Endothelial cell of umbilical vein (primary cell): ENCODE measurements around the gene PLCD3. TPM values are rescaled to one million over a fixed set of nuclear protein-coding genes. Genes with fewer than 3 reads are reported as not detected.

Experiments used
- BruUV-seq: library from RNA; stranded (reverse); fragments of 400-500 nt; replicated peaks from 2 replicates; lab custom pipeline; 2021; lab: Mats Ljungman, UMichigan
- CTCF ChIA-PET: fragments of 300-600, 350-600 bp; sonication (Branson Sonifier 250); formaldehyde crosslinking; loops from one replicate; lab custom pipeline; 2021; ENCODE audit warnings: antibody characterized with exemption, inconsistent platforms; lab: Charles Lee
- POLR2A ChIA-PET: fragments of 300-600, 350-600 bp; sonication (Branson Sonifier 250); formaldehyde crosslinking; loops from one replicate; lab custom pipeline; 2021; ENCODE audit warnings: antibody characterized with exemption, inconsistent platforms; lab: Charles Lee
- DNase-seq: peaks from one replicate; pipeline ENCODE4 v3.0.0-alpha.2; 2011; ENCODE audit warnings: low read depth, low spot score
- FAIRE-seq: peaks from 2 replicates; lab custom pipeline; 2011; peaks lifted over from hg19 to GRCh38; lab: Jason Lieb, UNC
- H2AFZ ChIP-seq: 2 replicates; pipeline ENCODE4 v1.6.0; 2012; ENCODE audit warnings: low read depth, low read length, control low read depth, inconsistent platforms
- H3K27ac ChIP-seq: 2 replicates; pipeline ENCODE4 v1.5.1; 2011; ENCODE audit warnings: low read depth, mild to moderate bottlenecking, control low read depth, low read length, moderate library complexity; ENCODE audit not compliant: insufficient read depth
- H3K27me3 ChIP-seq, 2 experiments: 2 replicates each; pipeline versions ENCODE4 v1.6.0 to v1.6.1; 2011; ENCODE audit warnings: low read length in 2 of 2, mixed read lengths in 1 of 2; ENCODE audit not compliant: control insufficient read depth in 2 of 2, insufficient read depth in 2 of 2
- H3K36me3 ChIP-seq, 2 experiments: 2 replicates in 1 of 2; 3 replicates in 1 of 2; pipeline ENCODE4 v1.5.1; 2011; ENCODE audit warnings: low read length in 2 of 2, mild to moderate bottlenecking in 1 of 2, moderate library complexity in 1 of 2; ENCODE audit not compliant: control insufficient read depth in 2 of 2, insufficient read depth in 2 of 2; ENCODE audit errors: extremely low read depth in 1 of 2
- H3K4me1 ChIP-seq: 3 replicates; pipeline ENCODE4 v1.5.1; 2011; ENCODE audit warnings: mild to moderate bottlenecking, low read length; ENCODE audit not compliant: control insufficient read depth, insufficient read depth; ENCODE audit errors: extremely low read depth
- H3K4me2 ChIP-seq: 2 replicates; pipeline ENCODE4 v1.6.1; 2011; ENCODE audit warnings: low read length, control low read depth, mixed read lengths; ENCODE audit not compliant: insufficient read depth
- H3K4me3 ChIP-seq, 3 experiments: fragments of 200-600 bp in 1 of 3; sonication (generic), shearing (Covaris generic) in 1 of 3; replicated peaks in 1 of 3; 2 replicates each; pipeline ENCODE4 v1.5.1; 2011 to 2016; ENCODE audit warnings: control low read depth in 3 of 3, low read length in 3 of 3, mild to moderate bottlenecking in 2 of 3, inconsistent platforms in 1 of 3, low read depth in 1 of 3, moderate library complexity in 1 of 3; ENCODE audit not compliant: insufficient read depth in 1 of 3
- H3K79me2 ChIP-seq: 2 replicates; pipeline ENCODE4 v1.6.0; 2012; ENCODE audit warnings: low read length, inconsistent platforms; ENCODE audit not compliant: control insufficient read depth, insufficient read depth
- H3K9ac ChIP-seq: replicated peaks from 2 replicates; pipeline ENCODE3; 2011; ENCODE audit warnings: low read length, control low read depth; ENCODE audit not compliant: insufficient read depth; ENCODE audit errors: extremely low read depth
- H3K9me1 ChIP-seq: replicated peaks from 3 replicates; pipeline ENCODE4 v1.6.0; 2011; ENCODE audit warnings: mild to moderate bottlenecking, low read length; ENCODE audit not compliant: control insufficient read depth, insufficient read depth; ENCODE audit errors: extremely low read depth
- H3K9me3 ChIP-seq: replicated peaks from 2 replicates; pipeline ENCODE4 v1.5.1; 2012; ENCODE audit warnings: low read length, inconsistent platforms; ENCODE audit not compliant: control insufficient read depth, insufficient read depth
- H4K20me1 ChIP-seq: replicated peaks from 2 replicates; pipeline ENCODE3; 2011; ENCODE audit warnings: mild to moderate bottlenecking, low read length; ENCODE audit not compliant: control insufficient read depth, insufficient read depth; ENCODE audit errors: extremely low read depth
- CTCF ChIP-seq, 2 donors: IDR thresholded peaks; 1 replicate in 1 of 2; 2 replicates in 1 of 2; pipeline ENCODE4 v1.5.1; 2011; ENCODE audit warnings: low read length in 2 of 2, mild to moderate bottlenecking in 2 of 2, moderate library complexity in 2 of 2, control low read depth in 1 of 2, inconsistent platforms in 1 of 2, low read depth in 1 of 2; ENCODE audit not compliant: insufficient read depth in 1 of 2; ENCODE audit errors: extremely low read depth in 1 of 2
- EZH2 ChIP-seq: IDR thresholded peaks from 2 replicates; pipeline ENCODE4 v1.6.1; 2012; ENCODE audit warnings: borderline replicate concordance, low read depth, mild to moderate bottlenecking, moderate library complexity, low read length, inconsistent platforms; ENCODE audit not compliant: severe bottlenecking
- FOS ChIP-seq: IDR thresholded peaks from 2 replicates; pipeline ENCODE4 v1.6.1; 2011; ENCODE audit warnings: mild to moderate bottlenecking, low read length, moderate library complexity, borderline replicate concordance; ENCODE audit not compliant: insufficient read depth
- GATA2 ChIP-seq: IDR thresholded peaks from 2 replicates; pipeline ENCODE4 v1.7.0; 2011; ENCODE audit warnings: low read depth, mild to moderate bottlenecking, moderate library complexity, mixed read lengths, low read length; ENCODE audit not compliant: insufficient read length, insufficient read depth
- JUN ChIP-seq: IDR thresholded peaks from 2 replicates; pipeline ENCODE4 v1.6.1; 2011; ENCODE audit warnings: borderline replicate concordance, low read depth; ENCODE audit not compliant: insufficient read length, insufficient read depth
- MAX ChIP-seq: IDR thresholded peaks from 2 replicates; pipeline ENCODE4 v1.6.1; 2011; ENCODE audit not compliant: insufficient read depth, insufficient read length
- MYC ChIP-seq: IDR thresholded peaks from one replicate; pipeline ENCODE4 v1.6.1; 2011; ENCODE audit warnings: mild to moderate bottlenecking, low read depth, low read length
- POLR2A ChIP-seq: IDR thresholded peaks from 2 replicates; pipeline ENCODE4 v1.6.1; 2012; ENCODE audit warnings: low read depth, mild to moderate bottlenecking, control low read depth, low read length
- POLR2AphosphoS5 ChIP-seq: IDR thresholded peaks from 2 replicates; pipeline ENCODE4 v1.6.1; 2012; ENCODE audit warnings: low read depth, mild to moderate bottlenecking, control low read depth, low read length, moderate library complexity; ENCODE audit not compliant: insufficient read depth
- dilution Hi-C: fragments of 300-500 bp; cut with MboI; formaldehyde crosslinking; loops from one replicate; pipeline ENCODE4 v1.15.0; 2019; ENCODE audit warnings: low sequenced_read_pairs; ENCODE audit not compliant: extremely low pct_ligation_motif_present
- intact Hi-C: fragments of 100-400 bp; cut with micrococcal nuclease; formaldehyde crosslinking; loops from one replicate; pipeline ENCODE4 v1.10.0; 2022
- polyA plus RNA-seq, 4 experiments: library from polyadenylated mRNA; depleted of rRNA in 3 of 4; stranded (reverse) in 3 of 4; unstranded in 1 of 4; fragments of >200 nt; gene quantifications; 2 replicates each; pipeline versions ENCODE4 v1.2.1 to v1.2.3, GENCODE V29; 2011 to 2012; ENCODE audit warnings: missing spikeins in 1 of 4
- total RNA-seq: library from RNA; stranded (reverse); gene quantifications from 2 replicates; pipeline ENCODE4 v1.2.3, GENCODE V29; 2021

Gene PLCD3
- total and polyA plus RNA-seq, 2 donors (not counting 3 experiments of a cell fraction or from before 2014, with no cell fraction given), result 30.4 to 43.1 TPM

- dilution Hi-C loops, result no loop called here
- no peaks in the 10 kb centered on the region for H3K79me2 ChIP-seq
- POLR2A ChIA-PET, result no interaction called here
- no peak overlapping the region for H3K9ac ChIP-seq
- no peak overlapping the region for H3K4me2 ChIP-seq
- no peaks in the 10 kb centered on the region for H3K9me1 ChIP-seq
- no peak overlapping the region for H3K4me3 ChIP-seq
- CTCF ChIA-PET, result no interaction called here
- H2AFZ ChIP-seq, result no peak overlapping the region
- peaks cover 16 to 35% of the 10 kb centered on the region in 2 experiments for H3K36me3 ChIP-seq
- no peaks in the 10 kb centered on the region for H3K9me3 ChIP-seq
- BruUV-seq, result no TSS peak
- H3K27ac ChIP-seq, result no peak overlapping the region
- H3K27me3 ChIP-seq, result no peaks in the 10 kb centered on the region
- intact Hi-C loops, result no loop called here
- FAIRE-seq (no peak), DNase-seq (no peak)
- no peaks in the 10 kb centered on the region for H4K20me1 ChIP-seq
- H3K4me1 ChIP-seq, result peaks cover 8% of the 10 kb centered on the region
- TF ChIP-seq CTCF (IDR thresholded peaks at IDR 0.05; ENCODE audit: extremely low read depth in 1 of 2, insufficient read depth in 1 of 2, low read depth in 1 of 2, low read length in 2 of 2) (no peak), MYC (no peak), FOS (no peak), MAX (no peak), POLR2AphosphoS5 (no peak), EZH2 (no peak), JUN (no peak), GATA2 (no peak), POLR2A (no peak)
These were observed 44.8 kb downstream of the PLCD3 start for GRCh38 chr17:45087504-45087975.
